Brain microvascular endothelial cell (primary cell): ENCODE data around the gene PHEX.
A peak's percentile ranks its signal among the peaks of the same experiment; 100 is the strongest.

Experiments
- DNase-seq: peaks from one replicate; pipeline ENCODE4 v3.0.0-alpha.2; 2020
- H3K27ac ChIP-seq: fragments of 250-450 bp; sonication (Bioruptor Pico); 2 replicates; pipeline ENCODE4 v1.5.1; 2020; ENCODE audit warnings: mild to moderate bottlenecking, moderate library complexity
- H3K27me3 ChIP-seq: fragments of 250-450 bp; sonication (Bioruptor Pico); replicated peaks from 2 replicates; pipeline ENCODE4 v1.5.1; 2020; ENCODE audit warnings: mild to moderate bottlenecking
- H3K36me3 ChIP-seq: fragments of 250-450 bp; sonication (Bioruptor Pico); replicated peaks from 2 replicates; pipeline ENCODE4 v1.5.1; 2020; ENCODE audit warnings: mild to moderate bottlenecking
- H3K4me3 ChIP-seq: 2 replicates; pipeline ENCODE4 v1.5.1; 2011; ENCODE audit warnings: low read depth, mild to moderate bottlenecking, control low read depth, low read length, moderate library complexity
- in situ Hi-C: cut with HindIII; loops from 2 replicates; pipeline ENCODE4 v1.10.0; 2017; ENCODE audit warnings: low sequenced_read_pairs, low pct_ligation_motif_present
- TF ChIP-seq, protein P1 (sequence below): IDR thresholded peaks from 2 replicates; pipeline ENCODE4 v1.5.1; 2011; ENCODE audit warnings: low read depth, mild to moderate bottlenecking, moderate library complexity, low read length, control low read depth, inconsistent platforms; ENCODE audit errors: missing control alignments

Gene PHEX

GRCh38 chrX:22109442-22109841 lies 77.3 kb downstream of the PHEX start:
- H3K27ac ChIP-seq = no peak overlapping the region
- DNase-seq = peak; percentile 41
- H3K27me3 ChIP-seq = no peaks in the 10 kb centered on the region
- no peak overlapping the region for H3K4me3 ChIP-seq
- no peaks in the 10 kb centered on the region for H3K36me3 ChIP-seq
- TF ChIP-seq, protein P1, sequence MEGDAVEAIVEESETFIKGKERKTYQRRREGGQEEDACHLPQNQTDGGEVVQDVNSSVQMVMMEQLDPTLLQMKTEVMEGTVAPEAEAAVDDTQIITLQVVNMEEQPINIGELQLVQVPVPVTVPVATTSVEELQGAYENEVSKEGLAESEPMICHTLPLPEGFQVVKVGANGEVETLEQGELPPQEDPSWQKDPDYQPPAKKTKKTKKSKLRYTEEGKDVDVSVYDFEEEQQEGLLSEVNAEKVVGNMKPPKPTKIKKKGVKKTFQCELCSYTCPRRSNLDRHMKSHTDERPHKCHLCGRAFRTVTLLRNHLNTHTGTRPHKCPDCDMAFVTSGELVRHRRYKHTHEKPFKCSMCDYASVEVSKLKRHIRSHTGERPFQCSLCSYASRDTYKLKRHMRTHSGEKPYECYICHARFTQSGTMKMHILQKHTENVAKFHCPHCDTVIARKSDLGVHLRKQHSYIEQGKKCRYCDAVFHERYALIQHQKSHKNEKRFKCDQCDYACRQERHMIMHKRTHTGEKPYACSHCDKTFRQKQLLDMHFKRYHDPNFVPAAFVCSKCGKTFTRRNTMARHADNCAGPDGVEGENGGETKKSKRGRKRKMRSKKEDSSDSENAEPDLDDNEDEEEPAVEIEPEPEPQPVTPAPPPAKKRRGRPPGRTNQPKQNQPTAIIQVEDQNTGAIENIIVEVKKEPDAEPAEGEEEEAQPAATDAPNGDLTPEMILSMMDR = no peak
- in situ Hi-C loops = no loop called here

DNA sequence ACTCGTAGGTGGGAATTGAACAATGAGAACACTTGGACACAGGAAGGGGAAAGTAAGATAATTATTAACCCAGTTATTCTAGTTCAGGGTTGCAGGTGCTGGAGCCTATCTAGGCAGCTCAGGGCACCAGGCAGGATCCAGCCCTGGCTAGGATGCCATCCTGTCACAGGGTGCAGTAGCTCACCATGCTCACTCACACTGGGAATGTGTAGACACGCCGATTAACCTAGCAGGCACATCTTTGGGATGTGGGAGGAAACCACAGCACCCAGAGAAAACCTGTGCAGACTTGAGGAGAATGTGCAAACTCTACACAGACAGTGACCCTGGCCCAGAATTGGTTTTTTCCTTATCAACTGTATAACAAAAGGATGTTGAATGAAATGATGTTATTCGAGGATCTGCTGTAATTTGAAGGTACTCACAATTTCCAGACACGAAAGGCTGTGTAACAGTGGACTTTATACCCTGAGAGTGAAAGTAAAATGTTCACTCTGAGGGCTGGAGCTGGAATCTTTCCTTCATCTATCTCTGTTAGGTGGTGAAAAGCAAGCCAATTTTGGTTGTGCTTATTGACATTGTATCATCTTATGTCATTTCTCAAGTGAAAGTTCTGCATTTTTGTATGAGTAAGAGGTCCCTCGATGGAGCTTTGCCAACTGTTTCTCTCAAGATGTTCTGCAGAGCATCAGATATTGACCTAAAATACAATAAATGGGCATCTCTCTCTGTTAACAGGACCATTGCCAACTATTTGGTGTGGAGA lies 78.8 kb downstream of the PHEX start:
- in situ Hi-C loops = no loop called here
- TF ChIP-seq, protein P1 = no peak

GRCh38 chrX:22116605-22117546 lies 84.8 kb downstream of the PHEX start:
- Histone ChIP-seq H3K36me3 (no peaks in the 10 kb centered on the region), H3K4me3 (no peak overlapping the region), H3K27me3 (no peaks in the 10 kb centered on the region), H3K27ac (no peak overlapping the region)
- TF ChIP-seq, protein P1 = no peak
- in situ Hi-C loops = no loop called here
- DNase-seq = no peak

More for the DNA sequence above, 78.8 kb downstream of the PHEX start:
- Histone ChIP-seq H3K27me3 (no peaks in the 10 kb centered on the region), H3K27ac (no peak overlapping the region), H3K4me3 (no peak overlapping the region), H3K36me3 (no peaks in the 10 kb centered on the region)
- DNase-seq = no peak

DNA sequence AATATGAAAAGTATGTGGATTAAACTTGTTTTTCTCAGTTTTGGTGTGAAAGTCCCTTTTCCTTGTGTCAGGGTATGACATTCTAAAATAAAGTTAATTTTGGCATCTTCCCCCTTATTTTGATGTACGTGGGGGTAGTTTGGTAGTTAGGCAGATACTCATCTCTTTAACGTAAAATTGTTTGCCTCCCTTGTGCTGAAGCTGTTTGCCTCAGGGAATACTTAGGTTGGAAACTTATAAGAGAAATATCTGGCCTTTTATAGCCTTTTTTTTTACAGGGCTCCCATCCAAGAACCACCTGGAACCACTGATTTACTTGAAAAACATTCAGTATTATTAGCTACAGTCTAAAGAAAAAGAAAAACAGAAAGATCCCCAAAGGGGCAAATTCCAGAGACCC lies 85.5 kb downstream of the PHEX start:
- TF ChIP-seq, protein P1 = no peak
- no peaks in the 10 kb centered on the region for H3K36me3 ChIP-seq
- H3K27me3 ChIP-seq = no peaks in the 10 kb centered on the region
- no peak overlapping the region for H3K27ac ChIP-seq
- in situ Hi-C loops = no loop called here
- H3K4me3 ChIP-seq = no peak overlapping the region
- no peak for DNase-seq

DNA sequence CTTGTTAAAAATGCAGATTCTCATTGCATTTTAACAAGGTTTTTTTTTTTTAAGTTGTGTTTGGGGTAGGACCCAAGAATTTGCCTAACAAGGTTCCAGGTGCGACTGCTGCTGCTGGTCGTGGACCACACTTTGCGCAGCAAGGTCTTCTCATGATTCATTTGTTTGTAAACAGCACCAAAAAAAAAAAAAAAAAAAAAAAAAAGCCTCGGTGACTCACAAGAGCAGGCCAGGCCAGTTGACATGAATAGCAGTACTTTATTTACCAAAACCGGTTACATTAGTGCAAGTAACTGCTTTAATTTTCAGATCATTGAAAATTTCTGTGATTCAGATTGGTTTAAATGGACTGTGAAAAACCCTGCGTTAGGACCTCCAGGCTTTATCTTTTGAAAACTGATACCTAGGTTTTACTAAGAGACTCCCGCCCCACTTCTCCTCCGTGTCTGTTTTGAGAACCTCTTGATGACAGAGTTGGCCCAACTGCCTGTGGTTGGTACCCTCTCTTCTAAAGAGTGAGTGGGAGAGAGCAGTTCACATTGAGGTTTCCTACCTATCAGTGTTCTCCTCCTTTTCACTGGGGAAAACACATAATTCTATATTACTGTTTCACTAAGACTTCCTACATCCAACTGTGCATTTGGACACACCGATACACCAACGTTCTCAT lies 86.2 kb downstream of the PHEX start:
- in situ Hi-C loops = no loop called here
- H3K4me3 ChIP-seq = no peak overlapping the region
- TF ChIP-seq, protein P1 = no peak
- no peak for DNase-seq
- no peaks in the 10 kb centered on the region for H3K27me3 ChIP-seq
- no peak overlapping the region for H3K27ac ChIP-seq
- H3K36me3 ChIP-seq = no peaks in the 10 kb centered on the region
